Spinal cord (tissue), 10 donors: ENCODE data around the gene CFAP100. TPM values are rescaled to one million over a fixed set of nuclear protein-coding genes. Genes with fewer than 3 reads are reported as not detected.

Experiments
- DNase-seq, 6 donors: peaks; one replicate each; pipeline versions ENCODE4 v3.0.0 to v3.0.0-alpha.2; 2013 to 2015; ENCODE audit warnings: low spot score in 6 of 6, low read depth in 4 of 6
- H3K27ac ChIP-seq: one replicate; pipeline ENCODE4 v1.5.1; 2013; ENCODE audit warnings: low read depth, low read length, control low read depth
- H3K27me3 ChIP-seq: one replicate; pipeline ENCODE4 v1.6.1; 2013; ENCODE audit warnings: low read length; ENCODE audit not compliant: control insufficient read depth, insufficient read depth
- H3K36me3 ChIP-seq: one replicate; pipeline ENCODE4 v1.6.1; 2013; ENCODE audit warnings: low read length; ENCODE audit not compliant: control insufficient read depth, insufficient read depth
- H3K4me1 ChIP-seq: one replicate; pipeline ENCODE4 v1.6.1; 2013; ENCODE audit warnings: low read length; ENCODE audit not compliant: control insufficient read depth, insufficient read depth
- H3K4me3 ChIP-seq: one replicate; pipeline ENCODE4 v1.5.1; 2013; ENCODE audit warnings: low read depth, low read length, control low read depth
- H3K9me3 ChIP-seq: one replicate; pipeline ENCODE4 v1.6.1; 2013; ENCODE audit warnings: low read length; ENCODE audit not compliant: control insufficient read depth, insufficient read depth
- WGBS: methylation state at CpG from one replicate; pipeline ENCODE4 v1.1.5; 2013; ENCODE audit warnings: missing lambda C conversion rate; ENCODE audit not compliant: insufficient coverage; 5-methylcytosine and 5-hydroxymethylcytosine counted together
- polyA plus RNA-seq, 2 donors: library from polyadenylated mRNA; unstranded; fragments of 120-200 nt; gene quantifications; one replicate each; pipeline ENCODE4 v1.2.1, GENCODE V29; 2013; ENCODE audit not compliant: insufficient read length in 2 of 2
- total RNA-seq, 2 donors: library from RNA; depleted of rRNA in 1 of 2; stranded (reverse); fragments of 120-200 nt in 1 of 2; fragments of >200 nt in 1 of 2; gene quantifications; one replicate each; pipeline versions ENCODE4 v1.2.3 to v1.2.4, GENCODE V29; 2013 to 2014
- donor health status: healthy.

The CFAP100 gene
- total and polyA plus RNA-seq, 4 donors: 2.2 to 16.6 (median 14.4) TPM

- Histone ChIP-seq H3K36me3 (peaks cover 21% of the 10 kb centered on the region), H3K4me3 (no peak overlapping the region), H3K9me3 (no peaks in the 10 kb centered on the region), H3K27ac (no peak overlapping the region), H3K27me3 (no peaks in the 10 kb centered on the region), H3K4me1 (peaks cover 36% of the 10 kb centered on the region)
- no peak for DNase-seq
- 80% methylated on average over 1 of the region's 14 CpGs for WGBS
Observed at GRCh38 chr3:126473292-126474168, 78.8 kb downstream of the CFAP100 start.

- peak in 2 of 6 donors; percentile 50 to 53 for DNase-seq
- 3% methylated on average over 72 of the region's 72 CpGs for WGBS
Observed at GRCh38 chr3:126474498-126475412, 80.0 kb downstream of the CFAP100 start.

GRCh38 chr3:126475413-126476114 is 80.9 kb downstream of the CFAP100 start, which contains the start of gene ZXDC:
ZXDC (minus strand) TSS chr3:126475891; CDS start chr3:126475865, 26 bp downstream.
- H3K4me1 ChIP-seq: peaks cover 44% of the 10 kb centered on the region
- peaks cover 3% of the 10 kb centered on the region for H3K36me3 ChIP-seq
- peak within 1 kb of the TSS; percentile 84 for H3K27ac ChIP-seq
- no peaks in the 10 kb centered on the region for H3K27me3 ChIP-seq
- DNase-seq: peak; percentile 80 to 97 (median 88)
- H3K9me3 ChIP-seq: no peaks in the 10 kb centered on the region
- H3K4me3 ChIP-seq: peak within 1 kb of the TSS; percentile 76
- under 1% methylated on average over 101 of the region's 112 CpGs for WGBS

More at GRCh38 chr3:126474498-126475412, 80.0 kb downstream of the CFAP100 start:
- H3K27me3 ChIP-seq: no peaks in the 10 kb centered on the region
- H3K27ac ChIP-seq: peak overlapping the region; percentile 3
- H3K4me1 ChIP-seq: peaks cover 36% of the 10 kb centered on the region
- peak overlapping the region; percentile 55 for H3K4me3 ChIP-seq
- H3K9me3 ChIP-seq: no peaks in the 10 kb centered on the region
- peaks cover 9% of the 10 kb centered on the region for H3K36me3 ChIP-seq

- Histone ChIP-seq H3K4me1 (peaks cover 51% of the 10 kb centered on the region), H3K36me3 (peaks cover 3% of the 10 kb centered on the region), H3K27me3 (no peaks in the 10 kb centered on the region), H3K27ac (peak overlapping the region; percentile 84), H3K4me3 (peak overlapping the region; percentile 76), H3K9me3 (no peaks in the 10 kb centered on the region)
- DNase-seq: peak in 1 of 6 donors; percentile 78
- 8% methylated on average over 60 of the region's 66 CpGs for WGBS
Observed at GRCh38 chr3:126476166-126477060, 81.7 kb downstream of the CFAP100 start.

- H3K9me3 ChIP-seq: no peaks in the 10 kb centered on the region
- peaks cover 3% of the 10 kb centered on the region for H3K36me3 ChIP-seq
- no peak overlapping the region for H3K27ac ChIP-seq
- H3K4me1 ChIP-seq: peaks cover 57% of the 10 kb centered on the region
- no peaks in the 10 kb centered on the region for H3K27me3 ChIP-seq
- no peak for DNase-seq
- H3K4me3 ChIP-seq: no peak overlapping the region
- 56% methylated on average over 4 of the region's 4 CpGs for WGBS
Observed at GRCh38 chr3:126477061-126477380, 82.3 kb downstream of the CFAP100 start.

- no peak overlapping the region for H3K27ac ChIP-seq
- no peaks in the 10 kb centered on the region for H3K27me3 ChIP-seq
- H3K4me1 ChIP-seq: peaks cover 46% of the 10 kb centered on the region
- no peak for DNase-seq
- H3K4me3 ChIP-seq: no peak overlapping the region
- 93% methylated on average over 12 of the region's 14 CpGs for WGBS
- H3K36me3 ChIP-seq: peaks cover 3% of the 10 kb centered on the region
- H3K9me3 ChIP-seq: no peaks in the 10 kb centered on the region
Observed at GRCh38 chr3:126478581-126479310, 84.0 kb downstream of the CFAP100 start.

GRCh38 chr3:126479642-126480041 is 84.9 kb downstream of the CFAP100 start:
- Histone ChIP-seq H3K4me3 (no peak overlapping the region), H3K4me1 (peaks cover 37% of the 10 kb centered on the region), H3K27ac (no peak overlapping the region), H3K27me3 (no peaks in the 10 kb centered on the region), H3K36me3 (peaks cover 3% of the 10 kb centered on the region), H3K9me3 (no peaks in the 10 kb centered on the region)
- DNase-seq: no peak
- no CpG with 5 or more reads among the region's 1 CpG for WGBS

GRCh38 chr3:126480206-126480605 is 85.5 kb downstream of the CFAP100 start:
- DNase-seq: no peak
- Histone ChIP-seq H3K27ac (no peak overlapping the region), H3K36me3 (no peaks in the 10 kb centered on the region), H3K27me3 (no peaks in the 10 kb centered on the region), H3K9me3 (no peaks in the 10 kb centered on the region), H3K4me3 (no peak overlapping the region), H3K4me1 (peaks cover 32% of the 10 kb centered on the region)
- 76% methylated on average over 4 of the region's 5 CpGs for WGBS
